IMR-90 (cell line): ENCODE data around the gene CLMP. TPM values are rescaled to one million over a fixed set of nuclear protein-coding genes. Genes with fewer than 3 reads are reported as not detected.

Source experiments
- ATAC-seq: fragments of 200-7000 bp; cut with Tn5 transposase; 2 replicates; pipeline ENCODE4 v1.9.1; 2020; ENCODE audit warnings: low read depth, mild to moderate bottlenecking, moderate library complexity
- BruUV-seq: library from RNA; stranded (reverse); fragments of 400-500 nt; replicated peaks from 2 replicates; lab custom pipeline; 2021; lab: Mats Ljungman, UMichigan
- CTCF ChIA-PET: fragments of 300-600 bp; formaldehyde crosslinking; extraction: SDS; loops from one replicate; lab custom pipeline; 2021; ENCODE audit warnings: antibody characterized with exemption; lab: Yijun Ruan, JAX
- POLR2A ChIA-PET: fragments of 300-600 bp; sonication (Branson Sonifier 250); formaldehyde crosslinking; loops from one replicate; lab custom pipeline; 2022; ENCODE audit warnings: antibody characterized with exemption; ENCODE audit not compliant: unreplicated experiment; lab: Charles Lee
- DNase-seq: peaks from one replicate; pipeline ENCODE4 v3.0.0; 2013
- H2AFZ ChIP-seq: replicated peaks from 2 replicates; pipeline ENCODE3; 2013; ENCODE audit warnings: low read length, mild to moderate bottlenecking; ENCODE audit not compliant: poor library complexity
- H2AK5ac ChIP-seq: 2 replicates; pipeline ENCODE4 v1.6.1; 2013; ENCODE audit warnings: low read depth, low read length, inconsistent platforms
- H2AK9ac ChIP-seq: replicated peaks from 2 replicates; pipeline ENCODE3; 2013; ENCODE audit warnings: mild to moderate bottlenecking, low read depth, low read length, moderate library complexity; ENCODE audit not compliant: poor library complexity
- H2BK120ac ChIP-seq: 2 replicates; pipeline ENCODE4 v1.6.1; 2013; ENCODE audit warnings: low read depth, low read length, inconsistent platforms
- H2BK15ac ChIP-seq: 3 replicates; pipeline ENCODE4 v1.6.1; 2013; ENCODE audit warnings: low read depth, low read length, inconsistent platforms
- H2BK20ac ChIP-seq: 2 replicates; pipeline ENCODE4 v1.6.1; 2013; ENCODE audit warnings: low read depth, mild to moderate bottlenecking, inconsistent platforms, low read length, moderate library complexity
- H2BK5ac ChIP-seq: 2 replicates; pipeline ENCODE4 v1.6.1; 2013; ENCODE audit warnings: mild to moderate bottlenecking, low read depth, low read length, inconsistent platforms; ENCODE audit not compliant: poor library complexity, severe bottlenecking
- H3K14ac ChIP-seq: replicated peaks from 2 replicates; pipeline ENCODE4 v1.6.1; 2013; ENCODE audit warnings: low read depth, low read length, inconsistent platforms
- H3K18ac ChIP-seq: 2 replicates; pipeline ENCODE4 v1.6.1; 2013; ENCODE audit warnings: low read depth, low read length, control low read depth
- H3K23ac ChIP-seq: 2 replicates; pipeline ENCODE4 v1.6.1; 2013; ENCODE audit warnings: low read depth, low read length, inconsistent platforms
- H3K27ac ChIP-seq: 2 replicates; pipeline ENCODE4 v1.5.1; 2013; ENCODE audit warnings: mild to moderate bottlenecking, control low read depth, low read length; ENCODE audit not compliant: insufficient read depth
- H3K27me3 ChIP-seq: 2 replicates; pipeline ENCODE4 v1.6.1; 2013; ENCODE audit warnings: low read length; ENCODE audit not compliant: control insufficient read depth, insufficient read depth
- H3K36me3 ChIP-seq: 2 replicates; pipeline ENCODE4 v1.6.1; 2013; ENCODE audit warnings: low read length, mixed read lengths; ENCODE audit not compliant: control insufficient read depth, insufficient read depth
- H3K4ac ChIP-seq: 2 replicates; pipeline ENCODE4 v1.6.1; 2013; ENCODE audit warnings: low read depth, low read length, inconsistent platforms
- H3K4me1 ChIP-seq: 2 replicates; pipeline ENCODE4 v1.6.1; 2013; ENCODE audit warnings: low read length, mixed read lengths; ENCODE audit not compliant: control insufficient read depth, insufficient read depth
- H3K4me2 ChIP-seq: 2 replicates; pipeline ENCODE4 v1.6.1; 2013; ENCODE audit warnings: low read depth, mild to moderate bottlenecking, control low read depth, low read length, moderate library complexity
- H3K4me3 ChIP-seq: 2 replicates; pipeline ENCODE4 v1.5.1; 2013; ENCODE audit warnings: low read depth, mild to moderate bottlenecking, control low read depth, low read length, moderate library complexity; ENCODE audit not compliant: insufficient read depth
- H3K56ac ChIP-seq: 2 replicates; pipeline ENCODE4 v1.6.1; 2013; ENCODE audit warnings: low read length, inconsistent platforms; ENCODE audit not compliant: insufficient read depth; ENCODE audit errors: extremely low read depth
- H3K79me1 ChIP-seq, 2 experiments: 2 replicates each; pipeline ENCODE4 v1.6.1; 2013; ENCODE audit warnings: low read length in 2 of 2, inconsistent platforms in 1 of 2, low read depth in 1 of 2
- H3K9ac ChIP-seq: 2 replicates; pipeline ENCODE4 v1.6.1; 2013; ENCODE audit warnings: low read depth, low read length, control low read depth
- H3K9me1 ChIP-seq: 2 replicates; pipeline ENCODE4 v1.6.1; 2013; ENCODE audit warnings: low read length, inconsistent platforms; ENCODE audit not compliant: insufficient read depth
- H3K9me3 ChIP-seq: 2 replicates; pipeline ENCODE4 v1.6.1; 2013; ENCODE audit warnings: low read length; ENCODE audit not compliant: control insufficient read depth, insufficient read depth
- H4K20me1 ChIP-seq: 2 replicates; pipeline ENCODE4 v1.6.1; 2013; ENCODE audit warnings: low read length, inconsistent platforms; ENCODE audit not compliant: insufficient read depth
- H4K5ac ChIP-seq: 2 replicates; pipeline ENCODE4 v1.6.1; 2013; ENCODE audit warnings: mild to moderate bottlenecking, low read depth, low read length, control low read depth
- H4K8ac ChIP-seq, 2 experiments: 2 replicates each; pipeline ENCODE4 v1.6.1; 2013; ENCODE audit warnings: low read depth in 2 of 2, low read length in 2 of 2, control low read depth in 1 of 2, inconsistent platforms in 1 of 2
- H4K91ac ChIP-seq: 2 replicates; pipeline ENCODE4 v1.6.1; 2013; ENCODE audit warnings: low read depth, low read length, inconsistent platforms; ENCODE audit not compliant: insufficient read depth
- BHLHE40 ChIP-seq: fragments of 150-350 bp; IDR thresholded peaks from 2 replicates; pipeline ENCODE4 v1.6.1; 2016; ENCODE audit warnings: mild to moderate bottlenecking, low read depth, low read length
- CEBPB ChIP-seq: IDR thresholded peaks from 2 replicates; pipeline ENCODE4 v1.6.1; 2012; ENCODE audit warnings: low read depth, low read length, improper control_type of control experiment
- CHD1 ChIP-seq: IDR thresholded peaks from 2 replicates; pipeline ENCODE4 v1.6.1; 2012; ENCODE audit warnings: low read depth, low read length, improper control_type of control experiment
- CTCF ChIP-seq: conservative IDR thresholded peaks from 2 replicates; pipeline ENCODE4 v1.5.1; 2012; ENCODE audit warnings: mild to moderate bottlenecking, low read depth, low read length, improper control_type of control experiment
- ELK1 ChIP-seq: fragments of 150-350 bp; IDR thresholded peaks from 2 replicates; pipeline ENCODE4 v1.6.1; 2016; ENCODE audit warnings: low read depth, mild to moderate bottlenecking, low read length, moderate library complexity, borderline replicate concordance
- FOS ChIP-seq: fragments of 150-350 bp; IDR thresholded peaks from 2 replicates; pipeline ENCODE4 v1.6.1; 2016; ENCODE audit warnings: low read depth, low read length
- MAFK ChIP-seq: IDR thresholded peaks from 2 replicates; pipeline ENCODE4 v1.6.1; 2012; ENCODE audit warnings: low read depth, low read length, improper control_type of control experiment
- MAZ ChIP-seq: IDR thresholded peaks from 2 replicates; pipeline ENCODE4 v1.6.1; 2012; ENCODE audit warnings: low read depth, mild to moderate bottlenecking, low read length, improper control_type of control experiment, moderate library complexity, borderline replicate concordance
- MXI1 ChIP-seq: IDR thresholded peaks from 2 replicates; pipeline ENCODE4 v1.6.1; 2012; ENCODE audit warnings: low read depth, mild to moderate bottlenecking, low read length, moderate library complexity, borderline replicate concordance
- NFE2L2 ChIP-seq: fragments of 150-350 bp; IDR thresholded peaks from 2 replicates; pipeline ENCODE4 v1.6.1; 2016; ENCODE audit warnings: low read depth, mild to moderate bottlenecking, low read length
- POLR2A ChIP-seq: IDR thresholded peaks from 2 replicates; pipeline ENCODE4 v1.6.1; 2012; ENCODE audit warnings: mild to moderate bottlenecking, low read depth, low read length
- RAD21 ChIP-seq: IDR thresholded peaks from 2 replicates; pipeline ENCODE4 v1.6.1; 2012; ENCODE audit warnings: low read length, improper control_type of control experiment
- RCOR1 ChIP-seq: IDR thresholded peaks from 2 replicates; pipeline ENCODE4 v1.6.1; 2012; ENCODE audit warnings: mild to moderate bottlenecking, low read length, improper control_type of control experiment; ENCODE audit not compliant: insufficient replicate concordance
- RFX5 ChIP-seq: IDR thresholded peaks from 2 replicates; pipeline ENCODE4 v1.8.0; 2012; ENCODE audit warnings: low read depth, mild to moderate bottlenecking, low read length, moderate library complexity
- SMC3 ChIP-seq: fragments of 150-350 bp; IDR thresholded peaks from 2 replicates; pipeline ENCODE4 v1.6.1; 2016; ENCODE audit warnings: low read depth, mild to moderate bottlenecking, antibody characterized with exemption, low read length, moderate library complexity
- WGBS, 2 experiments: methylation state at CpG; one replicate each; pipeline versions ENCODE4 v1.1.5 to v1.1.7; 2013; ENCODE audit warnings: missing lambda C conversion rate in 2 of 2; ENCODE audit not compliant: insufficient read length in 1 of 2; ENCODE audit errors: extremely low coverage in 2 of 2; 5-methylcytosine and 5-hydroxymethylcytosine counted together
- dilution Hi-C: fragments of 300-500 bp; cut with HindIII; formaldehyde crosslinking; loops from one replicate; pipeline ENCODE4 v1.14.3; 2018; ENCODE audit warnings: low sequenced_read_pairs; ENCODE audit not compliant: unreplicated experiment
- in situ Hi-C: fragments of 300-500 bp; cut with MboI; formaldehyde crosslinking; loops from 3 replicates; pipeline ENCODE4 v1.14.3; 2019; ENCODE audit warnings: low sequenced_read_pairs, inconsistent platforms, mixed read lengths
- intact Hi-C: fragments of 100-400 bp; cut with micrococcal nuclease; formaldehyde crosslinking; loops from 2 replicates; pipeline ENCODE4 v1.10.0; 2022
- polyA plus RNA-seq, 3 experiments: library from polyadenylated mRNA; depleted of rRNA; stranded (reverse); fragments of >200 nt; gene quantifications; 2 replicates each; pipeline ENCODE4 v1.2.3, GENCODE V29; 2012; ENCODE audit warnings: low replicate concordance in 1 of 3
- total RNA-seq: library from RNA; depleted of rRNA; stranded (reverse); fragments of >200 nt; gene quantifications from 2 replicates; pipeline ENCODE4 v1.2.3, GENCODE V29; 2012

CLMP gene
- total and polyA plus RNA-seq, 2 of the 4 experiments (the other 2 are of a cell fraction) = 54.7 to 95.7 TPM

- TF ChIP-seq MAZ = 0 out of 2 replicates have a peak, but pooled peaks have one; percentile 33
These were observed 36.2 kb upstream of the CLMP start (continued) for GRCh38 chr11:123231256-123231655.

GRCh38 chr11:123230346-123230745 is 35.3 kb upstream of the CLMP start:
- Histone ChIP-seq H3K56ac (no peak overlapping the region), H2BK5ac (peak overlapping the region; percentile 93), H3K4ac (peak overlapping the region; percentile 88), H4K91ac (peak overlapping the region; percentile 75; the same call in 1 of the 2 replicates), H2AK9ac (no peak overlapping the region), H4K20me1 (no peaks in the 10 kb centered on the region), H3K4me3 (no peak overlapping the region), H3K36me3 (no peaks in the 10 kb centered on the region), H2BK120ac (peak overlapping the region; percentile 93; the same call in 1 of the 2 replicates), H4K8ac (peak overlapping the region in 1 of 2 experiments; percentile 70; a peak in 2 of 4 replicates), H2BK15ac (peak overlapping the region; percentile 62; the same call in 2 of the 3 replicates), H3K27ac (peak overlapping the region; percentile 23; the same call in 1 of the 2 replicates), H3K9ac (no peak overlapping the region), H2AFZ (no peak overlapping the region), H3K9me3 (no peaks in the 10 kb centered on the region), H3K9me1 (peaks cover 12% of the 10 kb centered on the region; the same call in 1 of the 2 replicates), H3K23ac (peak overlapping the region; percentile 22; the same call in 1 of the 2 replicates), H3K14ac (0 out of 2 replicates have a peak overlapping the region, but pooled peaks have one; percentile 20), H4K5ac (peak overlapping the region; percentile 60), H3K18ac (peak overlapping the region; percentile 62), H3K27me3 (no peaks in the 10 kb centered on the region), H3K4me1 (peaks cover 24% of the 10 kb centered on the region), H3K4me2 (no peak overlapping the region), H2BK20ac (peak overlapping the region; percentile 21; the same call in 1 of the 2 replicates), H2AK5ac (peak overlapping the region; percentile 52; the same call in 1 of the 2 replicates), H3K79me1 (no peaks in the 10 kb centered on the region)
- in situ Hi-C loops = no loop called here
- intact Hi-C loops = loop anchor here (2.0 kb wide), 1 partner anchor 34 kb away; no protein-coding TSS in a partner anchor
- no peak for ATAC-seq
- DNase-seq = no peak
- POLR2A ChIA-PET = no interaction called here
- 83% methylated on average over 1 of the region's 3 CpGs; no CpG with 5 or more reads in 1 of the 2 experiments for WGBS, 2 experiments
- CTCF ChIA-PET = interaction anchor here (1.5 kb wide), 1 partner anchor 11 kb away, joined by 3 read pairs; no protein-coding TSS in a partner anchor
- dilution Hi-C loops = no loop called here
- no TSS peak for BruUV-seq
- no peak for TF ChIP-seq POLR2A
- TF ChIP-seq ELK1 = no peak
- TF ChIP-seq RAD21 = no peak
- no peak for TF ChIP-seq CEBPB
- no peak for TF ChIP-seq CTCF
- TF ChIP-seq MXI1 = no peak
- no peak for TF ChIP-seq NFE2L2
- no peak for TF ChIP-seq MAFK
- no peak for TF ChIP-seq CHD1
- TF ChIP-seq RCOR1 = no peak
- no peak for TF ChIP-seq MAZ
- no peak for TF ChIP-seq BHLHE40
- no peak for TF ChIP-seq FOS
- no peak for TF ChIP-seq RFX5
- TF ChIP-seq SMC3 = no peak
